ENCODE results near the gene DFFA. TPM values are rescaled to one million over a fixed set of nuclear protein-coding genes. Genes with fewer than 3 reads are reported as not detected.
A peak's percentile ranks its signal among the peaks of the same experiment; 100 is the strongest.

Gene DFFA
- total RNA-seq, 4 donors from 2014 or later = 7.5 to 31.6 (median 17.1) TPM

DNA sequence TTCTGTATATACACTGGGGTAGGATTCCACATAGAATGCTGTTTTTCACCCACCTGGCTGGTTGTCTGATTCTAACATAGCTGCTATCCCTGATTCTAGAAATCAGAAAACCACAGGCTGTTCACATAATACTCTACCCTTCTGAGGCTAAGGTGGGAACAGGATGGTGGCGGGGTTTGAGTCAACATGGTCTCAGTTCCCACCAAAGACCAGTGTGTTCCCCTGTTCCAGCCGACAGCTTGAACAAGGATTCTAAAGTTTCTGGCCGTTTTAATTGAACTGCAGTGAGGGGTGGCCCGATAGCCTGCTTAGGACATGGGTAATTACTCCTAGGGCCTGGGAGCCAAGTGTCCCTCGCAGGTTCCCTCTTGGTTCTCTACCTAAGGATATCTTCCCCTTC is 40.9 kb upstream of the DFFA start:
- H3K27ac ChIP-seq = no peak overlapping the region
- intact Hi-C loops (cut with DNase I; ENCODE audit: low total_unique reads) = no loop called here
- WGBS, 2 donors (ENCODE audit: low coverage in 1 of 2) = 97% methylated on average over 5 of the region's 5 CpGs; no CpG with 5 or more reads in 1 of the 2 donors

DNA sequence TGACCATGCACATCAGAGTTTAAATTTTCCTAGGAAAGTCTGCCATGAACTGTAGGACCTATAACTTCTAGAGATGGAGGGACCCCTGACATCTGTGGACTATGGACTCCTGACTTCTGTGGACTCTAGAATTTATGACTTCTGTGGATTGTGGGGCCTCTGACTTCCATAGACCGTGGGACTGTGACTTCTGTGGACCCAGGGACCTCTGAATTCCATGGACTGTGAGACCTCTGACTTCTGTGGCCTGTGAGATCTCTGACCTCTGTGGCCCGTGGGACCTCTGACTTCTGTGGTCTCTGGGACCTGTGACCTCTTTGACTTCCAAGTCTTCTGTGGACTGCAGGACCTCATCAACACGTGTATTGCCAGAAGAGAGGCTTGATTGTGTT is 39.2 kb upstream of the DFFA start:
- H3K4me3 ChIP-seq = no peak overlapping the region
- no peak for DNase-seq
- intact Hi-C loops (cut with DNase I; ENCODE audit: low total_unique reads) (no loop called here), in situ Hi-C loops (cut with MboI; ENCODE audit: low pct_ligation_motif_present in 1 of 4, low pct_unique_long_range_greater_than_20kb in 1 of 4, low sequenced_read_pairs in 3 of 4) (loop anchor here in 3 of 4 donors (5.0 to 25.0 kb wide), 3 partner anchors 351 to 423 kb away; no protein-coding TSS in a partner anchor)
- H3K9me3 ChIP-seq = no peaks in the 10 kb centered on the region
- no peaks in the 10 kb centered on the region for H3K36me3 ChIP-seq
- peaks cover 15 to 68% (median 20%) of the 10 kb centered on the region in 4 donors for H3K4me1 ChIP-seq
- TF ChIP-seq, protein P1, sequence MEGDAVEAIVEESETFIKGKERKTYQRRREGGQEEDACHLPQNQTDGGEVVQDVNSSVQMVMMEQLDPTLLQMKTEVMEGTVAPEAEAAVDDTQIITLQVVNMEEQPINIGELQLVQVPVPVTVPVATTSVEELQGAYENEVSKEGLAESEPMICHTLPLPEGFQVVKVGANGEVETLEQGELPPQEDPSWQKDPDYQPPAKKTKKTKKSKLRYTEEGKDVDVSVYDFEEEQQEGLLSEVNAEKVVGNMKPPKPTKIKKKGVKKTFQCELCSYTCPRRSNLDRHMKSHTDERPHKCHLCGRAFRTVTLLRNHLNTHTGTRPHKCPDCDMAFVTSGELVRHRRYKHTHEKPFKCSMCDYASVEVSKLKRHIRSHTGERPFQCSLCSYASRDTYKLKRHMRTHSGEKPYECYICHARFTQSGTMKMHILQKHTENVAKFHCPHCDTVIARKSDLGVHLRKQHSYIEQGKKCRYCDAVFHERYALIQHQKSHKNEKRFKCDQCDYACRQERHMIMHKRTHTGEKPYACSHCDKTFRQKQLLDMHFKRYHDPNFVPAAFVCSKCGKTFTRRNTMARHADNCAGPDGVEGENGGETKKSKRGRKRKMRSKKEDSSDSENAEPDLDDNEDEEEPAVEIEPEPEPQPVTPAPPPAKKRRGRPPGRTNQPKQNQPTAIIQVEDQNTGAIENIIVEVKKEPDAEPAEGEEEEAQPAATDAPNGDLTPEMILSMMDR (IDR thresholded peaks at IDR 0.05) = no peak
- TF ChIP-seq POLR2A (IDR thresholded peaks at IDR 0.05) (no peak), EP300 (IDR thresholded peaks at IDR 0.05; ENCODE audit: low read depth) (no peak), POLR2AphosphoS5 (IDR thresholded peaks at IDR 0.05) (no peak)
- 40% methylated on average over 3 of the region's 3 CpGs; no CpG with 5 or more reads in 1 of the 2 donors for WGBS, 2 donors (ENCODE audit: low coverage in 1 of 2)
- peak overlapping the region; percentile 23 to 48 (median 44) for H3K27ac ChIP-seq
- no peaks in the 10 kb centered on the region for H3K27me3 ChIP-seq

More for the DNA sequence above, 40.9 kb upstream of the DFFA start:
- H3K4me1 ChIP-seq = peaks cover 13 to 55% (median 20%) of the 10 kb centered on the region in 4 donors
- in situ Hi-C loops (cut with MboI; ENCODE audit: low pct_ligation_motif_present in 1 of 4, low pct_unique_long_range_greater_than_20kb in 1 of 4, low sequenced_read_pairs in 3 of 4) = loop anchor here in 3 of 4 donors (5.0 to 25.0 kb wide), 3 partner anchors 349 to 422 kb away; no protein-coding TSS in a partner anchor
- no peak for DNase-seq
- TF ChIP-seq, protein P1 (IDR thresholded peaks at IDR 0.05) = no peak
- TF ChIP-seq POLR2AphosphoS5 (IDR thresholded peaks at IDR 0.05) (no peak), POLR2A (IDR thresholded peaks at IDR 0.05) (no peak), EP300 (IDR thresholded peaks at IDR 0.05; ENCODE audit: low read depth) (no peak)
- no peaks in the 10 kb centered on the region for H3K36me3 ChIP-seq
- H3K27me3 ChIP-seq = no peaks in the 10 kb centered on the region
- no peaks in the 10 kb centered on the region for H3K9me3 ChIP-seq
- H3K4me3 ChIP-seq = no peak overlapping the region

DNA sequence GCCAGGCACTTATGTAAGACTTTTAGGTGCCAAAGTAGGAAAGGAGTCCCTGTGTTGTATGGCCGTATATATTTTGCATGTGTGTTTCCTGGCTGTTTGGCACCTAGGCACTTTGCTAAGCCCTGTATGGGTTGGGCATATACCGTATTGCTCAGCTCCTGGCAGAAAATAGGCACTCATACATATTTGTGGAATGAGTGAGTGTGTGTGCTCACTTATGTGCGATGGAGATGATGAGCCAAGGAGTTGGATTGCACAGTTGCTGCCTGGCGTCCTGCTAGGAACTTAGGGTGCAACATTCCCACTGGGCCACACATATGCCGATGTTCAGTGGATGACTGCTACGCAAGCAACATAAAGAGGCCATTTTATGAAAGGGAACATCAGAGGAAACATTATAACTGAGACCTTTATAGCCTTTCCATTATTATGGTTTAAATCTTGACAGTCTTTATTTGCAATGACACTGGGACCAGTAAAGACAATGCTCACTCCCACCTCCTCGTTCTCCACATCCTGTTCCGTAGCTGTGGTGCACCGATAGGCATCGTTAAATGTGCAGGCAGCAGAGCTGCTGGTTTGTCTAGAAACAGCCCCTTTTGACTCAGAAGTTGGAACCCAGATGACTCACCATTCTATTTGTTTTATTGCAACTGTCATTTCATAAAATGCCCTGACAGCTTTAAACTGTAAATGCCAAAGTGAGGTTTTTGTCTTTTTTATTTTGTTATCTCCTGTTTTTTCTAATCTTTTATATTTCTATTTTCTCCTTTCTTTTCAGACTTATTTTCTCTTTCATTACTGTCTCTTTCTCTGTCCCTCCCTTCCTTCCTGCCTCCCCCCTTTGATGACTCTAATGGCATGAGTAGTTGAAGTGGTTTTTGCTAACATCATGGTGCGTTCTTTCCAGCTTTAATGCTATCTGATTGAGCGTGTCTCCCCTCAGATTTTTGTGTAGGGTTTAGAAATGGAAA is 38.5 kb upstream of the DFFA start:
- no peaks in the 10 kb centered on the region for H3K36me3 ChIP-seq
- intact Hi-C loops (cut with DNase I; ENCODE audit: low total_unique reads) = no loop called here
- peak overlapping the region; percentile 23 to 48 (median 44) for H3K27ac ChIP-seq
- WGBS, 2 donors (ENCODE audit: low coverage in 1 of 2) = 13 to 27% methylated on average over 6 to 12 of the region's 12 CpGs
- no peak overlapping the region for H3K4me3 ChIP-seq
- in situ Hi-C loops (cut with MboI; ENCODE audit: low pct_ligation_motif_present in 1 of 4, low pct_unique_long_range_greater_than_20kb in 1 of 4, low sequenced_read_pairs in 3 of 4) = loop anchor here in 3 of 4 donors (5.0 to 25.0 kb wide), 3 partner anchors 351 to 424 kb away; no protein-coding TSS in a partner anchor
- peaks cover 15 to 64% (median 20%) of the 10 kb centered on the region in 4 donors for H3K4me1 ChIP-seq
- DNase-seq = peak; percentile 44
- TF ChIP-seq POLR2A (IDR thresholded peaks at IDR 0.05) = no peak
- TF ChIP-seq, protein P1 (IDR thresholded peaks at IDR 0.05) = no peak
- peak in 1 of 3 donors; percentile 14 for TF ChIP-seq POLR2AphosphoS5 (IDR thresholded peaks at IDR 0.05)
- TF ChIP-seq EP300 (IDR thresholded peaks at IDR 0.05; ENCODE audit: low read depth) = no peak
- H3K27me3 ChIP-seq = no peaks in the 10 kb centered on the region
- H3K9me3 ChIP-seq = no peaks in the 10 kb centered on the region
